Right renal cortex interstitium (tissue), 3 donors: ENCODE data around the gene TXNIP. TPM values are rescaled to one million over a fixed set of nuclear protein-coding genes. Genes with fewer than 3 reads are reported as not detected.

ENCODE experiments used
- DNase-seq, 3 donors: peaks; one replicate each; pipeline ENCODE4 v3.0.0-alpha.2; 2013; ENCODE audit warnings: low read depth in 3 of 3, low spot score in 2 of 3
- polyA plus RNA-seq, 3 donors: library from polyadenylated mRNA; unstranded; fragments of 120-200 nt; gene quantifications; one replicate each; pipeline ENCODE4 v1.2.1, GENCODE V29; 2013; ENCODE audit not compliant: insufficient read length in 3 of 3

The TXNIP gene
- polyA plus RNA-seq, 3 donors: 417 to 557 (median 478) TPM

- peak in 1 of 3 donors; percentile 60 for DNase-seq
Observed at GRCh38 chr1:146012703-146013558, 16.6 kb upstream of the TXNIP start.

- no peak for DNase-seq
Observed at GRCh38 chr1:146010126-146010738, 13.9 kb upstream of the TXNIP start.

- DNase-seq: no peak
Observed at GRCh38 chr1:146007489-146008133, 11.2 kb upstream of the TXNIP start.

GRCh38 chr1:146001709-146002108 lies 5.3 kb upstream of the TXNIP start:
- no peak for DNase-seq

- no peak for DNase-seq
Observed at GRCh38 chr1:145999321-146000024, 3.1 kb upstream of the TXNIP start.

GRCh38 chr1:145997718-145998023 lies 1.3 kb upstream of the TXNIP start:
- DNase-seq: no peak

- no peak for DNase-seq
Observed at GRCh38 chr1:145997016-145997717, 788 bp upstream of the TXNIP start.

- no peak for DNase-seq
Observed at GRCh38 chr1:145995964-145996432, 381 bp downstream of the TXNIP start.

GRCh38 chr1:145995148-145995881 lies 1.1 kb downstream of the TXNIP start:
- DNase-seq: no peak

GRCh38 chr1:145994391-145995120 lies 1.8 kb downstream of the TXNIP start:
- DNase-seq: no peak

- DNase-seq: no peak
Observed at GRCh38 chr1:145993618-145994390, 2.6 kb downstream of the TXNIP start.

GRCh38 chr1:145992958-145993617 lies 3.3 kb downstream of the TXNIP start:
- DNase-seq: no peak

- DNase-seq: no peak
Observed at GRCh38 chr1:145992502-145992936, 3.9 kb downstream of the TXNIP start.

GRCh38 chr1:145991735-145992412 lies 4.5 kb downstream of the TXNIP start:
- DNase-seq: no peak

- no peak for DNase-seq
Observed at GRCh38 chr1:145990249-145990855, 6.0 kb downstream of the TXNIP start.

- DNase-seq: no peak
Observed at GRCh38 chr1:145988773-145989172, 7.6 kb downstream of the TXNIP start.

- no peak for DNase-seq
Observed at GRCh38 chr1:145987926-145988325, 8.5 kb downstream of the TXNIP start.
